Right lobe of liver (tissue), 4 donors: Measurements from ENCODE around the gene FAM47E.

Experiments
- POLR2A ChIP-seq: fragments of 450-650 bp; IDR thresholded peaks from one replicate; pipeline ENCODE4 v1.6.1; 2017; ENCODE audit warnings: antibody characterized with exemption, mild to moderate bottlenecking
- TF ChIP-seq, protein P1 (sequence below), 4 donors: fragments of 200-600 bp in 3 of 4; fragments of 450-650 bp in 1 of 4; IDR thresholded peaks; one replicate each; pipeline versions ENCODE4 v1.5.1 to v1.8.0; 2016 to 2022; ENCODE audit warnings: antibody characterized with exemption in 4 of 4, mild to moderate bottlenecking in 2 of 4
- donor health status: DM: no; HTN: no; CAD: no.
- donor health status: DM: no; HTN: no; CAD: no.
- donor health status: DM: no; HTN: yes; CAD: no.

DNA sequence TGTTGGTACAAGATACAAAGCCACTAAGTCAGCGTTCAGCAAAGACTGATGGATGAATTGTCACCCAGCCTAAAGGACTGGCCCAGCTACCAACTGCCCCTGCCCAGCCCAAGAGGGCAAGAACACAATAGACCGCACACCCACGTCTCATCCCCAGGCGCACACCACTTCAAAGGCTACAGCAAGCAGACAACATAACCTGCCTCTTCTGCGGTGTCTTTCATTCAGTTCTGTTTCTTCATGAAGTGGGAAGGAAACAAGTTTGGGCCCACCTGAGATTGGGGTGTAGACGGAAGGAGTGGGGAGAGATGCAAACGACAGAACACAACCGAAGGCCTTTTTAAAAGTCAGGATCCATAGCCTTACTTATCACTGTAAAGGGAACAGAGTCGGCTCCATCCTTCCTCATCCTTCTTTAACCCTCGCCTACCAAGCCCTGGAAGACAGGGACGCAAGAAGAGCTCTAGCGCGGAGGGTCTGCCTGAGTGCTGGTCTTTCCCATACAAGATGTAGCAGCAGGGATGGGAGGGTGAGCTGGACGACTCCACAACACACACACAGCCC lies 38.6 kb upstream of the FAM47E start:
- TF ChIP-seq, protein P1, sequence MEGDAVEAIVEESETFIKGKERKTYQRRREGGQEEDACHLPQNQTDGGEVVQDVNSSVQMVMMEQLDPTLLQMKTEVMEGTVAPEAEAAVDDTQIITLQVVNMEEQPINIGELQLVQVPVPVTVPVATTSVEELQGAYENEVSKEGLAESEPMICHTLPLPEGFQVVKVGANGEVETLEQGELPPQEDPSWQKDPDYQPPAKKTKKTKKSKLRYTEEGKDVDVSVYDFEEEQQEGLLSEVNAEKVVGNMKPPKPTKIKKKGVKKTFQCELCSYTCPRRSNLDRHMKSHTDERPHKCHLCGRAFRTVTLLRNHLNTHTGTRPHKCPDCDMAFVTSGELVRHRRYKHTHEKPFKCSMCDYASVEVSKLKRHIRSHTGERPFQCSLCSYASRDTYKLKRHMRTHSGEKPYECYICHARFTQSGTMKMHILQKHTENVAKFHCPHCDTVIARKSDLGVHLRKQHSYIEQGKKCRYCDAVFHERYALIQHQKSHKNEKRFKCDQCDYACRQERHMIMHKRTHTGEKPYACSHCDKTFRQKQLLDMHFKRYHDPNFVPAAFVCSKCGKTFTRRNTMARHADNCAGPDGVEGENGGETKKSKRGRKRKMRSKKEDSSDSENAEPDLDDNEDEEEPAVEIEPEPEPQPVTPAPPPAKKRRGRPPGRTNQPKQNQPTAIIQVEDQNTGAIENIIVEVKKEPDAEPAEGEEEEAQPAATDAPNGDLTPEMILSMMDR (IDR thresholded peaks at IDR 0.05): no peak
- TF ChIP-seq POLR2A: no peak
